DOHH2 (cell line): ENCODE data around the gene SLC23A3.

Experiments used
- H3F3A ChIP-seq: fragments of 200-600 bp; sonication (generic), shearing (Covaris generic); 2 replicates; pipeline ENCODE4 v1.6.0; 2016; ENCODE audit warnings: antibody characterized with exemption, mild to moderate bottlenecking; ENCODE audit not compliant: control insufficient read depth, insufficient read depth
- H3K27ac ChIP-seq: fragments of 200-600 bp; sonication (generic); 2 replicates; pipeline ENCODE4 v1.5.1; 2014; ENCODE audit warnings: low read depth, mild to moderate bottlenecking, low read length, moderate library complexity
- H3K27me3 ChIP-seq: fragments of 200-600 bp; sonication (generic); 2 replicates; pipeline ENCODE4 v1.6.1; 2014; ENCODE audit warnings: mild to moderate bottlenecking, low read length, mixed read lengths; ENCODE audit not compliant: control insufficient read depth
- H3K36me3 ChIP-seq: fragments of 200-600 bp; sonication (generic); 2 replicates; pipeline ENCODE4 v1.6.1; 2014; ENCODE audit warnings: mild to moderate bottlenecking, low read length, moderate library complexity, mixed read lengths; ENCODE audit not compliant: control insufficient read depth
- H3K4me1 ChIP-seq: fragments of 200-600 bp; sonication (generic); 2 replicates; pipeline ENCODE4 v1.6.1; 2014; ENCODE audit warnings: mild to moderate bottlenecking, low read length, mixed read lengths; ENCODE audit not compliant: control insufficient read depth
- H3K4me2 ChIP-seq: fragments of 200-600 bp; sonication (generic); 2 replicates; pipeline ENCODE4 v1.6.0; 2014; ENCODE audit warnings: mild to moderate bottlenecking, low read length, moderate library complexity
- H3K4me3 ChIP-seq: fragments of 200-600 bp; sonication (generic); 2 replicates; pipeline ENCODE4 v1.5.1; 2014; ENCODE audit warnings: mild to moderate bottlenecking, low read length, mixed read lengths
- H3K79me2 ChIP-seq: fragments of 200-600 bp; sonication (generic); 2 replicates; pipeline ENCODE4 v1.6.1; 2014; ENCODE audit warnings: mild to moderate bottlenecking, low read length, mixed read lengths; ENCODE audit not compliant: control insufficient read depth
- H3K9me2 ChIP-seq: fragments of 200-600 bp; sonication (generic); replicated peaks from 2 replicates; pipeline ENCODE4 v1.6.1; 2014; ENCODE audit warnings: mild to moderate bottlenecking, low read length, mixed read lengths; ENCODE audit not compliant: control insufficient read depth
- H3K9me3 ChIP-seq: fragments of 200-600 bp; sonication (generic); 2 replicates; pipeline ENCODE4 v1.6.1; 2014; ENCODE audit warnings: antibody characterized with exemption, low read length, mixed read lengths; ENCODE audit not compliant: control insufficient read depth, insufficient read depth
- H4K20me1 ChIP-seq: fragments of 200-600 bp; sonication (generic); 2 replicates; pipeline ENCODE4 v1.6.0; 2014; ENCODE audit warnings: low read depth, mild to moderate bottlenecking, antibody characterized with exemption, low read length, moderate library complexity; ENCODE audit not compliant: control insufficient read depth, insufficient read depth
- CTCF ChIP-seq: fragments of 200-600 bp; sonication (generic); IDR thresholded peaks from one replicate; pipeline ENCODE4 v1.5.1; 2014; ENCODE audit warnings: antibody characterized with exemption, mild to moderate bottlenecking, low read depth, low read length; ENCODE audit not compliant: poor library complexity, severe bottlenecking
- EZH2phosphoT487 ChIP-seq: fragments of 200-600 bp; sonication (generic); IDR thresholded peaks from 2 replicates; pipeline ENCODE4 v1.6.1; 2017; ENCODE audit warnings: borderline replicate concordance, mild to moderate bottlenecking, antibody characterized with exemption, low read length, moderate library complexity, mixed read lengths

SLC23A3 gene

GRCh38 chr2:219214141-219214540 is 44.3 kb upstream of the SLC23A3 start:
- TF ChIP-seq EZH2phosphoT487 (no peak), CTCF (no peak)
- H3K4me3 ChIP-seq = no peak overlapping the region
- no peak overlapping the region for H3K27ac ChIP-seq
- H3F3A ChIP-seq = no peaks in the 10 kb centered on the region
- peaks cover 18% of the 10 kb centered on the region for H3K79me2 ChIP-seq
- H4K20me1 ChIP-seq = no peaks in the 10 kb centered on the region
- no peaks in the 10 kb centered on the region for H3K9me2 ChIP-seq
- H3K36me3 ChIP-seq = peaks cover 65% of the 10 kb centered on the region
- H3K4me1 ChIP-seq = peaks cover 18% of the 10 kb centered on the region
- H3K4me2 ChIP-seq = no peak overlapping the region
- H3K9me3 ChIP-seq = no peaks in the 10 kb centered on the region
- no peaks in the 10 kb centered on the region for H3K27me3 ChIP-seq

DNA sequence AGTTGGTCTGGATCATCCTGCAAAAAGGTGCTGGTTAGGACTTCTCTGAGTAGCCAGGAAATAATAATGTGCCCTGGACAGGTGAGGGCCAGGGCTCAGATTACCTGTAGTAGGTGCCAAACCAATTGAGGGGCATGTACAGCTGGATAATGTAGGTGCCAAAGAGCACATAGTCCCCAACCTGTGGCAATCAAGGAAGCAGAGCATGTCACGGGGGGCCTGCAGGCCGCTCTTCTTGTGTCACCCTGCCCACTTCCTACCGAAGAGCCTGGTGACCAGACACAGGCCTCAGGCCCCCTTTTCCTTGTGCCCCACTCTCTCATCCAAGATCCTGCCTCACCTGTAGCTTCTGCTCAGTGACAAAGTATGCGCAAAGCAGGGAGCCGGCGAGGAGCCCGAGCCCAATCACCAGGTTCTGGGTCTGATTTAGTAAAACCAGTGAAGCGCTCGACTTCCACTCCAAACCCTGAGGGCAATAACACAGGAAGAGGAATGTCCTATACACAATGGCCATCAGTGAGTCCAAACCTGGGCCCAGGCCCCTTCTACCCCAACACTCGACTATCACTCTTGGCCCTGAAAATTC is 43.8 kb upstream of the SLC23A3 start:
- no peak overlapping the region for H3K27ac ChIP-seq
- peaks cover 13% of the 10 kb centered on the region for H3K4me1 ChIP-seq
- peaks cover 18% of the 10 kb centered on the region for H3K79me2 ChIP-seq
- no peaks in the 10 kb centered on the region for H3K27me3 ChIP-seq
- H3K9me2 ChIP-seq = no peaks in the 10 kb centered on the region
- peaks cover 69% of the 10 kb centered on the region for H3K36me3 ChIP-seq
- no peaks in the 10 kb centered on the region for H4K20me1 ChIP-seq
- no peak overlapping the region for H3K4me2 ChIP-seq
- H3K4me3 ChIP-seq = no peak overlapping the region
- no peaks in the 10 kb centered on the region for H3K9me3 ChIP-seq
- H3F3A ChIP-seq = no peaks in the 10 kb centered on the region
- TF ChIP-seq EZH2phosphoT487 (no peak), CTCF (no peak)

- Histone ChIP-seq H3K27me3 (no peaks in the 10 kb centered on the region), H3K36me3 (peaks cover 75% of the 10 kb centered on the region), H3K27ac (no peak overlapping the region), H3K4me3 (no peak overlapping the region), H3K4me2 (no peak overlapping the region), H3K9me3 (no peaks in the 10 kb centered on the region), H3K4me1 (peaks cover 8% of the 10 kb centered on the region), H4K20me1 (no peaks in the 10 kb centered on the region), H3K9me2 (no peaks in the 10 kb centered on the region), H3F3A (no peaks in the 10 kb centered on the region), H3K79me2 (peaks cover 13% of the 10 kb centered on the region)
- no peak for TF ChIP-seq CTCF
- TF ChIP-seq EZH2phosphoT487 = no peak
Observed at GRCh38 chr2:219213026-219213415, 43.2 kb upstream of the SLC23A3 start.

GRCh38 chr2:219210886-219211362 is 41.1 kb upstream of the SLC23A3 start:
- H3K27ac ChIP-seq = no peak overlapping the region
- peaks cover 15% of the 10 kb centered on the region for H3K4me1 ChIP-seq
- H3K9me2 ChIP-seq = no peaks in the 10 kb centered on the region
- H3F3A ChIP-seq = peaks cover 7% of the 10 kb centered on the region; the same call in 1 of the 2 replicates
- H3K79me2 ChIP-seq = peaks cover 3% of the 10 kb centered on the region; the same call in 1 of the 2 replicates
- no peaks in the 10 kb centered on the region for H4K20me1 ChIP-seq
- peaks cover 74% of the 10 kb centered on the region for H3K36me3 ChIP-seq
- no peak overlapping the region for H3K4me2 ChIP-seq
- no peak for TF ChIP-seq CTCF
- no peak for TF ChIP-seq EZH2phosphoT487
- no peaks in the 10 kb centered on the region for H3K9me3 ChIP-seq
- no peak overlapping the region for H3K4me3 ChIP-seq
- H3K27me3 ChIP-seq = no peaks in the 10 kb centered on the region
